ENCODE data around the gene ADAMTSL3.
"Not testable (repeated sequence)": the region's sequence is repeated elsewhere in the genome, so short reads cannot be mapped to it uniquely, and the experiment has no call there.

Gene ADAMTSL3

GRCh38 chr15:83700082-83700481 is 46.2 kb downstream of the ADAMTSL3 start:
- DNase-seq: no peak

DNA sequence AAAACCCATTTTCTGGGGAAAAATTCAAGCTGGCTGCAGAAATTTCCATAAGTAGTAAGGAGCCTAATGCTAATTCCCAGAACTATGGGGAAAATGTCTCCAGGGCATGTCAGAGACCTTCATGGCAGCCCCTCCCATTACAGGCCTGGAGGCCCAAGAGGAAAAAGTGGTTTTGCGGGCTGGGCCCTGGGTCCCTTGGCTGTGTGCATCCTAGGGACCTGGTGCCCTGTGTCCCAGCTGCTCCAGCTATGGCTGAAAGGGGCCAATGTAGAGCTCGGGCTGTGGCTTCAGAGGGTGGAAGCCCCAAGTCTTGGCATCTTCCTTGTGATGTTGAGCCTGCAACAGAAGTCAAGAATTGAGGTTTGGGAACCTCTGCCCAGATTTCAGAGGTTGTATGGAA is 48.4 kb downstream of the ADAMTSL3 start:
- not testable (repeated sequence) for DNase-seq

DNA sequence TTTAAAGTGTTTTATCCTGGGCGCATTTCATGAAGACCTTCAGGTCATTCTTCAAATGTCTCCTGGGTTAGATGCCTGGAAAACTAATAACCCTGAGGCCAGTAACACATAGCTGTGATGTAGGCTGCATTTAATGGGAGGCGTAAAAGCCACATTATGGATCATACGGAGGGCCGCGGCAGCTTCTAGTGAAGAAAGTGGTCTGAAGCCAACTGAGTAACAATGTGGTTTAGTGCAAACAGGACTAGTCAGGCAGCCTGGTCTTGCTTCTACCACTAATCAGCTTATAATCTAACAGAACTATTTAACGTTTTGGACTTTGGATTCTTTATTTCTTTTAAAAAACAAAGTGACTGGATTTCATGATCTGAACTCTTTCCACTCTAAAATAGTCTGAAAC is 54.4 kb downstream of the ADAMTSL3 start:
- DNase-seq: no peak

- no peak for DNase-seq
Observed at GRCh38 chr15:83709241-83709640, 55.3 kb downstream of the ADAMTSL3 start.

GRCh38 chr15:83709811-83710210 is 55.9 kb downstream of the ADAMTSL3 start:
- DNase-seq: no peak

DNA sequence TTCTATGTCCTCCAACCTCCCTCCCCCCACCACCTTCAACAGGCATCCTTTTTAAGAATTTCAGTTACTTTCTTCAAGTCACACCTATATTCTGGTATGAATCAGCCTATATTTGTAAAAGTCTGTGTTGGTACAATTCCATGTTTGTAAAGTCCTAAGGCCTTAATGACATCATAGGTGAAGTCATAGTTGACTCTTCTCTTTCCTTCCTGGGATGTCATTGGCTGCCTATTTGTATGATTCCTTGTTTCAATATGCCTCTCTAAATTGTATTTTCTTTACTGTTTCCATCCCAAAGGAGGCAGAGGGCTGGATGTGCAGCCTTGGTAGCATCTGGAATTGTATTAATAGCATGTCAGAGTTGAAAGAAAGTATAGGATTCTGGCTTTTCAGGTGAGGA is 56.5 kb downstream of the ADAMTSL3 start:
- no peak for DNase-seq

GRCh38 chr15:83711236-83711635 is 57.3 kb downstream of the ADAMTSL3 start:
- DNase-seq: no peak

- no peak for DNase-seq
Observed at GRCh38 chr15:83713242-83713641, 59.3 kb downstream of the ADAMTSL3 start.

- DNase-seq: no peak
Observed at GRCh38 chr15:83714939-83715628, 61.2 kb downstream of the ADAMTSL3 start.

GRCh38 chr15:83716605-83717004 is 62.7 kb downstream of the ADAMTSL3 start:
- DNase-seq: peak; percentile 2

DNA sequence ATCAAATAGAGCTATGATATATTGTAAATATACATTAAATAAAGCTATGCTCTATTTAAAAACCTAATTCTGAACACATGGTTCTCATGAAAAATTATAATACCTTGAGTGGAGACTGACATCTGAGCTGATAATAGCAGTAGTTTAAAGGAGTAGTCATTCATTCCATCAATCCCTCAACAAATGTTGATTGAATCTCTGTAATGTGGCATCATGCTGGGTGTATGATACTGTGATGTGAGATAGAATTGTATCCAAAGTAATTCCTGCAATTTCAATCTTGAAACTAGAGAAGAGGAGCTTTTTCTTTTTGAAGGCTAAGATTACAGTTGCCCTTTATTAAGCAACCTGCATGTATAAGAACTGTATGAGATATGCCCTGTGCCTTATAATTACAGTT is 63.1 kb downstream of the ADAMTSL3 start:
- no peak for DNase-seq

DNA sequence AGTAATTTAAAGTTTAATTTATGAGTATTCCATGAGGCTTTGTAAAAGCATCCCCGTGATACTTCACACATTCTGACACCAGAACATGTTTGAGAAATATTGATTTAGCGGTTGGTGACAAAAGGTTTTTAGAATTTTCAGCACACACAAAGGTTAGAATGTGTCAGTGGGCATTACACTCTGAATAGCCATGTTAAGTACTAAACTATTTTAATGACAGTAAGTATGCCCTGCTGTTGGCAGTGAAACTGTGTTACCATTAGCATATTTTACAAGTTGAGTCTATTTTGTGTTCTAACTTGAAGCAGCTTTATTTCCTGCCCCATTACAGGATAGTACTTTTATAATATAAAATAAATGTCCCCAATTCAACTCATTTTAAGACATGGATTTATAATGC is 66.5 kb downstream of the ADAMTSL3 start:
- no peak for DNase-seq

DNA sequence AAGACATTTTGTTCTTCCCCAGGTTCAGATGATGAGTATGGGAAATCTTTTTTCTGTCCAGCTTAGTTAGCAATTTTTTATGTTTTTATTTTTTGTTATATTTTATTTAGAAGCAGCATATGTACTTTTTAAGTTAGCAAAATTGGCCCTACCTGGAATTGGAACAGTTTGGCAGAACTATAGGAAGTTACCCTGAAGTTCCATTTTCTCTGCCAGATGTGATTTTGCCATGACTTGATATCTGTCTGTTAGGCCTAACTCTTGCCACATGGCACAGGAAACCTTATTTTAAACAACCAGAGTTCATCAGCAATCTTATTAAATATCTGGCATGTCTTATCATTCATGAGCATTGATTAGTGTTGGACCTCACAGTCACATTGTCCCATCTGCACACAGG is 67.1 kb downstream of the ADAMTSL3 start:
- DNase-seq: no peak

DNA sequence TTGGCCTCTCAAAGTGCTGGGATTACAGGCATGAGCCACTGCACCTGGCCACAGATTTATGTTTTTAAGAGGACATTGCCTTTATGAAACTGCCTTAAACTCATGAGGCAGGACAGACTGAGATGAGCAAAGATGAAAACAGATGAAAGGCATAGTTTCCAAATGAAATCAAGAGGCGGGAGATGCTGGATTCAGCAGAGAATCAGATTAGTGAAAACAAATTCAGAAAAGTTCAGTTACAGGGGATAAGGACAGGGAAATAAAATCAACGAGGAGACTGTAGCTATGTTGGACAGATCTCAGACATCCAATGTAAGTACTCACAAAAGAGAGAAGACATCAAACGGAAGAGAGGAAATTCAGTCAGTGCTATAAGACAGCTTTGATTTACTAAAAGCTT is 68.1 kb downstream of the ADAMTSL3 start:
- DNase-seq: no peak

- DNase-seq: no peak
Observed at GRCh38 chr15:83723216-83723615, 69.3 kb downstream of the ADAMTSL3 start.

- DNase-seq: no peak
Observed at GRCh38 chr15:83732196-83732595, 78.3 kb downstream of the ADAMTSL3 start.

DNA sequence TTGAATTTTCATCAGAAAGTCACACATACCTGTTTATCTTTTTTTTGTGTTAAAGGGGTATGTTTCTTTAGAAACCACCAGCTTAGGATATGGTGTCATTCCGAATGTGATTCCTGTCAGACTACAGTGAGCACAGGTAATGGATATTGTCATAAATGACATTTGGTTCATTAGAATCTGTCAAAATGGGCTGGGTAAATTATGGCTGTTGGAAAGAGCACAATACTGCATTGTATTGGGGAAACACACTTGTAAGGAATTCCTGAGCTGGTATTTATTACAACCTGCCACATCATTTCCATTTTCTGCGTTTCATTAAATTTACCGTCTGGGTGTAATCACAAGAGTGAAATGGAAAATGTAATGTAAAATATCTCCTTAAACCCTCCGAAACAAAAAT is 78.8 kb downstream of the ADAMTSL3 start:
- no peak for DNase-seq

- no peak for DNase-seq
Observed at GRCh38 chr15:83733206-83733605, 79.3 kb downstream of the ADAMTSL3 start.

- no peak for DNase-seq
Observed at GRCh38 chr15:83733691-83734090, 79.8 kb downstream of the ADAMTSL3 start.

DNA sequence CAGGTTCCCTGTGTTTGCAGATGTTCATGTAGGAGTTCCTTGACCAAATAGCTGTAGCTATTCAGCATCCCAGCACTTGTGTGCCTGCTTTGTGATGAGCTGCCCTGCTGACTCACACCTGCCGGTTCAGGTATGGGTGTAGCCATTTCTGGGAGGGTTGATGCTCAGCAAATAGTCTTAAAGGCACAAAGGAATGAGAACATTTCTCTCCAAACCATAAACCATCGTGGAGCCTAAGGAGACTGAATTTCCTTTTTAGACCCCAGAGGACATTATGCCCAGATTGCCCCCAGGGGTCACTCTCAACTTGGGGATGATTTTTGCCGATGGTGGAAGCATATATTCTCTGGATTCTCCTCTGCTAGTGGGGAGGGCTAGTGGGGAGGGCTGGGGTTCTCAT is 80.6 kb downstream of the ADAMTSL3 start:
- DNase-seq: no peak

DNA sequence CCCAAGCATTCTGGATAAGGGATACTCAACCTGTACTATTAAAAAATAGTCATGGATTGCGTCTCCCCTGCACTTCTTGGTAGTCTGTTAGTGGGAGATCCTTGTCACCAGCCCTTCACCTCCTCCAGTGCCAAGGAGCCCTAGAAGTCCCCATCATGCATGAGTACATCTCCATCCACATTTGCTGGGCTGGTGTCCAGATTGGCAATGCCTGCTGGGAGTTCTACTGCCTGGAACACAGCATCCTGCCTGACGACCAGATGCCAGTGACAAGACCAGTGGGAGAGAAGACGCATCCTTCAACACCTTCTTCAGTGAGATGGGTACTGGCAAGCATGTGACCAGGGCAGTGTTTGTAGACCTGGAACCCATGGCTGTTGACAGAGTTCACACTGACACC is 85.7 kb downstream of the ADAMTSL3 start:
- no peak for DNase-seq

GRCh38 chr15:83745771-83746170 is 91.8 kb downstream of the ADAMTSL3 start:
- no peak for DNase-seq

GRCh38 chr15:83746231-83746630 is 92.3 kb downstream of the ADAMTSL3 start:
- no peak for DNase-seq

- DNase-seq: peak; percentile 27
Observed at GRCh38 chr15:83747050-83747717, 93.3 kb downstream of the ADAMTSL3 start.

- DNase-seq: no peak
Observed at GRCh38 chr15:83747718-83748110, 93.8 kb downstream of the ADAMTSL3 start.
